SIG-M5 (cell line): ENCODE results near the gene FAIM2.

ENCODE experiments used
- DNase-seq: peaks from one replicate; lab custom pipeline; 2025; lab: John Stamatoyannopoulos, UW

The FAIM2 gene

DNA sequence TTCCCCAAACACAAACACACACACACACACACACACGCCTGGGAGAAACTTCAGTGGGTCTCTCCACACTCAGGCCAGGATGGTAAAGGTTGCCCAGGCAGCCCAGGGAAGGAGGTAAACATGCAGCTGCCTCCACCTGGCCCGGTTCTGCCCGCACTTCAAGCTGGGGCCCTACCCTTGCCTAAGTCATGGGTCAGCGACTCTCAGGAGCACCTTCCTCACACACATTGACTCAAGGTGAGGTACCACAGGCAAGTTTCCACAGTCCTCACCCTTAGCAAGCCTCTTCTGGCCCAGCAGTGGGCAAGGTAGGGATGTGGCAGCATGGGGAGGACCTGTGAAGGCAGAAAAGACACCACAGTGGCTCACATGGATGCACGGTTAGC lies 14.1 kb upstream of the FAIM2 start:
- DNase-seq: no peak

DNA sequence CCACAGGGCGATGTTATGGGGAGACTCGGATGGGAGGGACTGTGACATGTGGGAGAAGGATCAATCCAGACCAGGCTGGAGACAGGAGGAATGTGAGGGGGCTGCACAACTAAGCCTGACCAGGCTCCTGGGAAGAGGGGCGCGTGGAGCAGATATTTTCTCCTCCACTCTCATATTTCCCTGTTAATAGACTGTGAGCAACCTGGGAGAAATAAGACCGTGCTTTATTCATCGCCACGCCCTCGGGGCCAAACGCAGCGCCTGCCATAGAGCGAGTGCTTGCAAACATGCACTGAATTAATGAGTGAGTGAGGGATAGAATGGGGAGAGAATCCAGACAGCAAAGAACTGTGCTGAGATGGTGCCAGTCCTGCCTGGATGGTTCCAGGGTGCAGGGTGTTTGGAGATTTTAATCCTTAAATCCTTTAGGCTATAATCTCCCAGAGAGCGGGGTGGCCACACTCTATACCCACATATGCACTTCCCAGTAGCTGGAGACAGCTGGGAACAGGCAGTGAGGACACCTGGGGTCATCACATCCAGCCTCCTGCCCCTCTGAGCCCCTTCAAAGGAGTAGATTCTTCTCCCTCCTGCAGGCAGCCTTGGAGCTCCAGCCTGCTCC lies 13.6 kb upstream of the FAIM2 start:
- DNase-seq: no peak

DNA sequence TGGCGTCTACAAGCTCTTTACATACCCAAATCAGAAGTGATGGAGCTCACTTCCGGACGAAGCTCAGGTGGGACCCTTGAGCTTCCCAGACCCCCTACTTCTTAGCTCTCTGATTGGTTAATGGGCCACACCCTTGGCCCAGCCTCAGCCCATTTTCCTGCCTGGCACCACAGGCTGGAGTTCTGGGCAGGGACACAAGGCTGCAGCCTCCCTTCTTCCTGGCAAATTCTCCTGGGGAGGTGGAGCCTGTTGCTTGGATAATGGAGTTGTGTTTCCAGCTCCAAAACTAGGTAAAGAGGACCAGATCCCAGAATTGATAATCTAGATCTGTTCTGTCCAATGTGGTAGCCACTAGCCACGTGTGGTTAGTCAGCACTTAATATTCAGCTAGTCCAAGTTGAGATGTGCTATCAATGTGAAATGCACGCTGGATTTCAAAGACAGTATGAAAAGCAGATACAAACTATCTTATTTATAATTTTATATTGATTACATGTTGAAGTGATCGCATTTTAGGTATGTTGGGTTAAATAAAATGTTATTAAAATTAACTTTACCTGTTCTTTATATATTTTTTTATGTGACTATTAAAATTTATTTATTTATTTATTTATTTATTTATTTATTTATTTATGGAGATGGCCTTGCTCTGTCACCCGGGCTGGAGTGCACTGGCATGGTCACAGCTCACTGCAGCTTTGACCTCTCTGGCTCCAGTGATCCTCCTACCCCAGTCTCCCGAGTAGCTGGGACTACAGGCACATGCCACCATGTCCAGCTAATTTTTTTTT lies 12.6 kb upstream of the FAIM2 start:
- DNase-seq: no peak

DNA sequence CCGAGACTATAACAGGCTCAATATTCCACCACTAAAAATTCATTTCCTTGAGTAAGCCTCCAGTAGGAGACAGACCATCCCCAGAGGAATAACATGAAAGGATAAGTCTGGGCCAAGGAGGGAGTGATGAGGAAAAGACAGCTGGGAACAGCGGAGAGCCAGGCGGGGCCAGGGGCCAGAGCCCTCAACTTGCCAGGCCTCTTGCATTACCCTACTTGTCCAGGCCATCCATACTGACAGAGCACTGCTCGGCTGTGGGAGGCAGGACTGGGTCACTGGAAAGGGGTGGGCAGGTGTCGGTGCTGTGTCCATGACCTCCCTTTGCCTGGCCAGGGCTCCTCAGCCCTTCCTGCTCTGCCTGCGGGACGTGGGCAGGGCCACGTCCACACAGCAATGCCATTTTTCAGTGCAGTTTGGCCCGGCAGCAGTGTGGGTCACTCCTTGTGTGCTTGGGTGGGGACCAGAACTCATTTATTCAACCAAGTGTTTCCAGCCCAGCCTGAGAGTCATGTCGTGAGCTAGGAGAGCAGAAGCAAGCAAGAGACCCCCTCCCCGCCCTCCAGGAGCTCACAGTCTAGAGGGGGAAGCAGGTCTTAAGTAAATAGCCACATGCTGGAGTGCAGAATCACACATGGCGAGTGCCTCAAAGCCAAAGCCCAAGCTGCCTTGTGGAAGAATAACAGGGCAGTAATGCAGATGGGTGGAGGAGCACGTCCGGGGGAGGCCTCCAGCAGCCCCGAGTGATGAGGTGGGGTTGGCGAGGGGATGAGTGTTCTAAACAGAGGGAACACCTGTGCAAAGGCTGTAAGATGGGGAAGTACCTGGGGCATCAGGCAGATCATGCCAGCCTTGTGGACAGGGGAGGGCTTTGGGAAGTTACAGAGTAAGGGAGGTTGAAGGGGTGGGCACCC lies 8.9 kb upstream of the FAIM2 start:
- no peak for DNase-seq

DNA sequence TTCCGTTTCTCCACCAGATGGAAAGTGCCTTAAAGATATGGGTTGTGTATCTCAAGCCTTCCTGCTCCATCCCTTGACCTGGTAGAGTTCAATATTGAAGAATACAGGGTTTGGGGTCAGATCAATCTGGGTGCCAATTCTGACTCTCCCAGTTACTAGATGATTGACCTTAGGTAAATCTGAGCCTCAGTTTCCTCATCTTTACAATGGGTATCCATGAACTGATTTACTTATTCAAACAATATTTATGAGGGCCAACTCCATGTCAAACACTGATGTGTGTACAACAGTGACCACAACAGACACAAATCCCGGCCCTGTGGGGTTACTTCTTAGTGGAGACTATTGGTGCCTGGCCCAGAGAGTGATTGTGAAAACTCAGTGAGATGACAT lies 7.5 kb upstream of the FAIM2 start:
- no peak for DNase-seq

DNA sequence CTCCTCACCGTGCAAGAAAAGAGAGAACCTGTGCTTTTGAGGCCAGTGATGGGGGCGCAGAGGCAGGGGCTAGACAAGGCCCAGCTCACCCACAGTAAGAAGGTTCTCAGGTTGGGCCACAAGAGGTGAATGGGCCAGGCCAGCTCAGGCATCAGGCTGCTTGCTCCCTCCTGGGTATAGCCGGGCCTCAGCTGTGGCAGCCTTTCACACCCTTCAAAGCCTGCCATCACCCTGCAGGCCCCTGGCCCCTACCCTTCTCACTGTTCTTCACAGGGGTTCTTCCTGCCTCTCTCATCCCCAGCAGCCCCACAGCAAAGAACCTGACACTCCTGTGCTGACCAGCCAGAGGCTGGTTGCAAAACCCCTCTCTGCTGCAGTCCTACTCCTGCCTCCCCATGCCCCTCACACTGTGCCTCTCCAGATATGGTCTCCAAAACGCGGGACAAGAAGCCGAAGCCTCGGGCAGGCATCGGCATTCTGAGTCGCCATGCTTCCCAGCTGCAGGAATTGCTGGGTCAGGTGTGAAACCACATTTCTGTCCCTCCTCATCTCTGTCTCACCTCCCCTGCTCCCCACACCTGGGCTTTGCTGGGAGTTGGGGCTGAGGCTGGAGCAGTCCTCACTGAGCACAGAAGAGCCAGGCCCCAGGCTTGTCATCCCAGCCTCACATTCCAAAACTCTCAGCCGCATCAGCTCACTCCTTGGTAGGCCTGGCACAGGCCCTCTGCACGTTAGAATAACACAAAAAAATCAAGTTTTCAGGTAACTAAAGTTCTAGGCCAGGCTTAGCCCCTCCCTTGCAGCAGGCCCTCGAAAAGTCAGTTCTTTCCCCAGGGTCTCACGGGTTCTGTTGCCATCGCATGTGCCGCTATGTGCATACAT lies 6.9 kb upstream of the FAIM2 start:
- no peak for DNase-seq

DNA sequence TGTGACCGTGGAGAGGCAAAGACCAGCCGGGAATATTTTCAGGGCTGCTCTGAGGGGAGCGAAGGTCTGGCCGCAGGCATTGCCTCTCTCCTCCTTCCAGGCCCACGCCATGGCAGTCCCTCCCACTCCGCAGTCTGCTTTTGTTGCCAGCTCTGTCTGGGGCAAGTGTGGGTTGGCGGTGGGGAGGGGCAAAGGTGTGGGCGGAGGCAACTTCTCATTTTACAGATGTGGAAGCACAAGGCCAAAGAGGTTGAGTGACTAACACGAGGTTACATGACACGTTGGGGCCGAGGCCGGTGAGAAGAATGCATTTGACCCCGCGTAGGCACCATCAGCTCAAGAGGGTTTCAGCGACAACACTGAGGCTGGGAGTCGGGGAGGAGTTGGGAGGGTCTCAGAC lies 6.1 kb upstream of the FAIM2 start:
- no peak for DNase-seq

DNA sequence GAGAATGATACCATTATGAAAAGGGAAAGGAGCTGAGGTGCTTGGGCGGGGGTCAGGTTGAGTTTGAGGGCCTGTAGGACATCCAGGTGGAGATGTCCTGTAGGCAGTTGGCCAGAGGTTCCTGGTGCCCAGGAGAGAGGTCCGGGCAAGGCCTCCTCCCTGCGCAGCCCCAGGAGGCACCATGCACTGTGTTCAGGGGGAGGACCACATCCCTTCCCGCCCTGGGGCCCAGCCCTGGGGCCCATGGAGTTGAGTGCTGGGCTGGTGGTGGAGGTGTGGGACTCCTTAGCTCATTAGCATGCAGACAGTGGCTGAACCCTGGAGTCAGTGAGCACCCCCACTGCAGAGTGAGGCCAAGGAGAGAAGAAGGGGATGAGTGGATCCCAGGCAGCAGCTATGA lies 5.7 kb upstream of the FAIM2 start:
- no peak for DNase-seq

DNA sequence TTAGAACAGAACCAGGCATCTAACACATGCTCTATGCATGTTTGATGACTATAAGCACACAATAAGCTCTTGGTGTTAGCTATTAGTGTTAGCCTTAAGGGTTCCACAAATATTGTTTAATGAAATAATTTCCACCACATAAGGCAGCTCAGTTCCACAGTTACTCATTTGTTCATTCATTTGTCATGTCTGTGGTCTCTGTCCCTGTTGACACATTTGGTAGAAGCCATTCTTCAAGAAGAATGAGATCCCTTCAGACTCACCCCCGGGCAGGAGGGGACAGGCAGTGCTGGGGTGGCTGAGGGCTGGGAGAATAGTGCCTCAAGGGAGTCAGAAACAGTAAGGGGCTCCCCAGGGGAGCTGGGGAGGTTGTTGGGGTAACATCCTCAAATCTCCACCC lies 3.7 kb upstream of the FAIM2 start:
- no peak for DNase-seq

DNA sequence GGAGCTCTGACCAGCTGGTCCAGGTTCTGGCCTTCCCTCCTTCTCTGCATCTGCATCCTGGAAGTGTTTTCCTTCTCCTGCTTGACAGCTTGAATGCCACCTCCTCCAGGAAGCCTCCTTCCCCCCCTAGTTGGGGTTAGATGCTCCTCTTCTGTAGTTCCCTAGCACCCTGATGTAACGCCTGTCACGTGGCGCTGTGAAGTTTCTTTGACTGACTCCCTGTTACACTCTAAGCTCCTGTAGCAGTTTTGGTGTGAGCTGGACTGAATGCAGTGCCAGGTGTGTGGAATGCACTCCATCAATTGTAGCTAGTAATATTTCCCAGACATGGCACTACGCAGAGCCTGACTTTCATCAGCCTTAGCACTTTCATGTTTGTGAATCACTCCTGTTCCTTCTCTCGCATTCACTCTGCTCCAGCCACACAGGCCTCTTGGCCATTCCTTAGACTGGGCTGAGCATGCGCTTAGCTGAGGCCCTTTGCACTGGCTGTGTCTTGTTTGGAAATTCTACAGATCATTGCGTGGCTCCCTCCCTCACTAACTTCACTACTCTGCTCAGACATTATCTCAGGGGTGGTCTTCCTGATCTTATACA lies 2.1 kb upstream of the FAIM2 start:
- DNase-seq: no peak

DNA sequence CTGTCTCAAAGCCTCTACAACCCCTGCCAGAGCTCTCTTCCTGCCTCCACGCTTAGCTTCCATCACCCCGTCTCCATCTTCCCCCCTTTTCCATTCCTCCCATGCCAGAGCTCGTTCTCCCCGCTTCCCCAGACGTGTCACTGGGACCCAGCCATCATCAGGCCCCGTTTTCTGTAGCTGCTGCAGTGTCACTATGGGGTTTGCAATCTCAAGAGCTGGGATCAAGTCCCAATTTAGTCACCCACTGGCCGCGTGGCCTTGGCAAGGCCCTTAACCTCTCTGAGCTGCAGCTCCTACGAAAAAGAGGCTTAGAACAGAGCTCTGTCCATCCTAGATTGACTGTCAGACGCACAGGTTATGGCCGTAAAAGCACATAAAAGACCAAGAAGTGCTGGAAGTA lies 901 bp upstream of the FAIM2 start:
- no peak for DNase-seq

DNA sequence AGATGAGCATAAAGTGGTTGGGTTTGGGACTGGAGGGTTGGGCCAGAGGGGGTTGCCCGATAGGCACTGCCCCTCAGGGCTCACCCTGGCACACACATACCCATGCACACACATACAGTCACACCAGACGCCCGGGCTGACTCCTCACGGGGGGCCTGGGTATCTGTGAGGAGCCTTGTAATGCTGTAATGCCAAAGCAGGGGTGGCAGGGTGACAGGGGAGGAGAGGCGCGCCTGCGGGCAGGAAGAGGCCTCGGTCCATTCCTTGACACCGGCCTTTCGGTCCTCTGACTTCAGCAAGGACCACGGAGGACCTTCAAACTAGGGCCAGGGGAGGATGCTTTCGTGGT lies 375 bp downstream of the FAIM2 start:
- DNase-seq: no peak

DNA sequence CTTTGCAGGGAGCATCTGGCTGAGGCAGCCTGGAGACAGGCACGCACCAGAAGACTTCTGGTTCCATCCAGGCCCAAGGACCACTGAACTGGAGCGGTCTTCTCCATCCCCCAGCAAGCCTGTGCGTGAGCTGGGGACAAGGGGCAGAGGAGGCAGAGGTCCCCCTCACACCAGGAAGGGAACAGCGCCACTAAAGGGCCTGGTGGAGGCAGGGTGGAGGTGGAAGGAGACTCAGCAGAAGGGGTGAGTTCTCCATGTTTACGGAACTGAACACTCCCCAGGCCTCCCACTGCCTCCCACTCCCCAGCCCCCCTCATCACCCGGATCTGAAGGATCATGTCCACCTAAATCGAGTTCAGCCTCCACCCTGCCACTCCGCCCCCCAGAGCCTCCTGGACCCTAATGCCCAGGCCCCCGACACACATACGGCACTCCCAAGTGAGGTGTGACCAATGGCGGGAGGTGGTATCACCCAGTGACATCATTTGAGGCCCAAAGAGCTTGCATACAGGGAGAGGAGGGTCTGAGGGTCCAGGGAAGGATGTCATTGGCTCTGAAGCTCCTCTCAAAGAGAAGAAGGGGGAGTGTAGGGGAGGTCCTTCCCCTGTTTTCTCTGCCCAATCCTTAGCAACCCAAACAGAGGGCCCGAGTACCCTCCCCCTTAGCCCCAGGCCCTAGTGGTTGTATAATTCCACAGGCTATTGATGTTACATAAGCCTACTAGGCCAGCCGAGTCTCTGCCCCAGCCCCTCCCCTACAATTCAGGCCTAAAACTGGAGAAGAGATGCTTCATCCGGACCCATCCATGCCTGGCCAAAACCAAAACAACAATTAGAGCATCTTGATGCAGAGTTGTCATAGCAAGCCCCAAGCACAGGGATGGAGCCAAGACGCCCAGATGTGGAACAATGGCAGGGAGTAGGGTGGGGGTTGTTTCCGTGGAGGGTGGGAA lies 1.0 kb downstream of the FAIM2 start:
- no peak for DNase-seq

DNA sequence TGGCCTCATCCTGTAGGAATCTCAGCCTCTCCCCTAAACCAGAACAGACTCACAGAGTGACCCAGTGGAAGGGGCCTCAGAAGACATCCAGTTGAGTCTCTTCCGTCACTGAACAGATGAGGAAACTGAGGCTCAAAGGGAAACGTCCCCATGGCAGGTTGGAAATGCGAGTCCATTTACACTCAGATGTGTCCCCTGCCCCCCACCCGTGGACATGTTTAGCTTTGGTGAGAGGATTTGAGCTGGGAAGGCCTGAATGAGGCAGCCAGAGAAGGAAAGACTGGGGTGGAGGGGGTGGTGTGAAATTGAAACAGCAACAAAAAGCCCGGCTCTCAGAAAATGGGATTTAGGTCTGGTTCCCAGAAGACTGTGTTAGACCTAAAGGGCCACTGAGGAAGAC lies 1.7 kb downstream of the FAIM2 start:
- DNase-seq: no peak

DNA sequence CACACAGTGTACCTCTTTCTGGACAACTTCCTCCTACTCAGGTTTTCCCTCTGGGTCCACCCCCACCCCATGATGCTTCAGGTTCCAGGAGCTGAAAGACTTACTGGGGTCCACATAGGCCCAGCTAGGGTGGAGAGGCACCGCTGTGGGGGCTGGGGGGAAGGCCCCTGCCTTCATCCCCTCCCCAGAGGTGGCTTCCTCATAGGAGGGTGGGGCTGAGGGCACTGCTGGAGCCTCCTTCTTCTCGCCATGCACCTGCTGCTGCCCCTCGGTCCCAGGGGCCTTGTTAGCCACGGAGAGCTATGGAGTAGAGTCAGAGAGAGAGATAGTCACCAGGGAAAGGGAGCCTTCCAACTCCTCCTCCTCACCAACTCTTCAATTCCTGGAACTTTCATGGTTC lies 2.7 kb downstream of the FAIM2 start:
- no peak for DNase-seq

DNA sequence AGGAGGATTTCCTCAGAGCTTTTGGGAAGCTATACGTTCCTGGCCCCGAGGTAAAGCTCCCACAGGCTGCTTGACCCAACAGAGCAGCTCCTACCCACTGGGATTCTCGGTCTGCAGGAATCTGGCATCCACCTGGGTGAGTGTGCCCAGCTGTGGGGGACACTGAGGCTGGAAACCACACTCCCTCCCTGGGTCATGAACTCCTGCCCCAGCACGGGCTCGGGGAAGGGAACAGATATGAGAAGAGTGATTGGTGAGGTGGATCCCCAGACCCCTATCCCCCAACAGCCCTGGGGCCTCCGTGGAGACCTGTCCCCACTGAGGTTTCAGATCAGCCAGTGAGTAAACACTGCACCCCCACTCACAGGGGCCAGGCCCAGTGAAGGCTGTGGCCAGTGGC lies 3.3 kb downstream of the FAIM2 start:
- DNase-seq: no peak

DNA sequence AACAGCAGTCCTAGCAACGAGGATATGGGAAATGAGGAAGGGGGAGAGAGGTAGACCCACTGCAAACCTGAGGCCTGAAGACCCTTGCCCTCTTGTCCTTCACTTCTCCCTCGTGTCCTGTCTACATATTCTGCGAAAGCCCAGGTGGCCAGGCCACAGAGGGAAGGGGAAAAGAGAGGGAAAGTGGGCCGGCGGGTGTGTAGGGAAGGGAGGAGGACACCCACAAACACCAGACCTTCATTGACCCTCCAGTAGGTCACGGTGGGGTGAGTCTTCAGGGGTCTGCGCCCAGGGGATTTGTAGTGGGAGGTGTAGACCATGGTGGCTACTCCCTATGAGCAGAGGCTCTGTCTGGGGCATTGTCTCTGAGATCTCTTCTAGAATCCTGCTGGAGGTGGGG lies 3.8 kb downstream of the FAIM2 start:
- DNase-seq: no peak

DNA sequence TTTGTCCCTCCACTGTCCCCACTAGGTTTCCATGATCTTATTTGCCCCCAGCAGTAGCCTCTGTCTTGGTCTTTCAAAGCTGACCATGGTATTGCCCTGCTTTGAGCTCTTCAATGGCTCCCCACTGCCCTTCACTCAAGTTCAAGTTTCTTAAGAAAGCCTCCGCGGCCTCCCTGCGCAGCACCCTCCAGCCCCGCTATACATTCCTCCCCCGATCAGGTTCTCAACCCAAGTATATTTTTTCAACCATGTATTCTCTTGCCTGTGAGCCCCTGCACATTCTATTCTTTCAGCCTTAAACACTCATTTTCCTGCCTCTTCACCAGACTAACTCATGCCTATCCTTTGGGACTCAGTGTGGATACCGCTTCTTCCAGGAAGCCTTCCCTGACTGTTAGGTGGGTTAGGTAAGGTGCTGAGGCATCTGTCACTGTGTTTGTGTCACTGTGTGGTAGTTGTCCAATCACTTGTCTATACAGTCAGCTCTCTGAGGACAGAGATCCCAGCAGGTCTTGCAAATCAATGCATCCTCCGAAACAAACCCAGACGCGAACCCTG lies 4.3 kb downstream of the FAIM2 start:
- no peak for DNase-seq

DNA sequence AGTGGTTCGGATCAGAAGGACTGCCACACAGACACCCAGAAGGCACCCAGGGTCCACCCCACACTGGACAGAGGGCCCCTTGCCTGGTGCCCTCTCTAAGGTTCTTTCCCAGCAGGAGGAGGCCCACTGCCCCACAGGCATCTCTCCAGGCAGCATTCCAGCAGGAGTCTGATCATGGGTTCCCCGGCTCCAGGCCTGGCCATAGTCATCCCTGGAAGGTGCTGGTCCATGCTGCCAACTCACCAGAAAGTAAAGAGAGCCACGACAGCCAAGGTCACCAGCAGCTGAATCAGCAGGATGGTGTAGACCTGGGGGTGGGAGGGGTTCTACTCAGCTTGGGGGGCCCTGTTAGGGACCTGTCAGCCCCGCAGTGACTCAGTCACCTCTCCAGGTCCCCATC lies 6.4 kb downstream of the FAIM2 start:
- no peak for DNase-seq

DNA sequence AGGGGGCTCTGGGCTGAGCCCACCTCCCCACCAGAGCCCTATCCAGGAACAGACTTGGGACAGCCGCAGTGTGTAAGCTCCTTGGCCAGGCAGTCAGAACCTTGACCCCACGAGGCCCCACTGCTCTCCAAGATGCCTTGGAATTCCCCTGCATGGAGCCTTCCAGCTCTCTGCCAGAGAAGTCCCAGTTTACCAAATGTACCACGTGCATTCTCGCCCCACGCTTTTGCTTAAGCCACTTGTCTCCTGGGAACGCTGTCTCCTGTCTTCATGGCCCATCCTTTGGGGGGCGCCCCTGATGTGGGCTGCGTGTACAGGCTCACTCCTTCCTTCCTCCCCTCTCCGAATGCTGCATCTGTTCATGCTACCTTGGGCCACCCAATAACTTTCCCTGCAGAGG lies 7.9 kb downstream of the FAIM2 start:
- no peak for DNase-seq
